Hematopoietic multipotent progenitor cell treated with erythropoietin and hydrocortisone succinate and interleukin-3 and kit ligand, for 15 days (in vitro differentiated cells): ENCODE data around the gene MSRB1.
"Not testable (repeated sequence)": the region's sequence is repeated elsewhere in the genome, so short reads cannot be mapped to it uniquely, and the experiment has no call there.

Experiments
- DNase-seq: peaks from one replicate; pipeline ENCODE4 v3.0.0-alpha.2; 2015; ENCODE audit warnings: low spot score

The MSRB1 gene

DNA sequence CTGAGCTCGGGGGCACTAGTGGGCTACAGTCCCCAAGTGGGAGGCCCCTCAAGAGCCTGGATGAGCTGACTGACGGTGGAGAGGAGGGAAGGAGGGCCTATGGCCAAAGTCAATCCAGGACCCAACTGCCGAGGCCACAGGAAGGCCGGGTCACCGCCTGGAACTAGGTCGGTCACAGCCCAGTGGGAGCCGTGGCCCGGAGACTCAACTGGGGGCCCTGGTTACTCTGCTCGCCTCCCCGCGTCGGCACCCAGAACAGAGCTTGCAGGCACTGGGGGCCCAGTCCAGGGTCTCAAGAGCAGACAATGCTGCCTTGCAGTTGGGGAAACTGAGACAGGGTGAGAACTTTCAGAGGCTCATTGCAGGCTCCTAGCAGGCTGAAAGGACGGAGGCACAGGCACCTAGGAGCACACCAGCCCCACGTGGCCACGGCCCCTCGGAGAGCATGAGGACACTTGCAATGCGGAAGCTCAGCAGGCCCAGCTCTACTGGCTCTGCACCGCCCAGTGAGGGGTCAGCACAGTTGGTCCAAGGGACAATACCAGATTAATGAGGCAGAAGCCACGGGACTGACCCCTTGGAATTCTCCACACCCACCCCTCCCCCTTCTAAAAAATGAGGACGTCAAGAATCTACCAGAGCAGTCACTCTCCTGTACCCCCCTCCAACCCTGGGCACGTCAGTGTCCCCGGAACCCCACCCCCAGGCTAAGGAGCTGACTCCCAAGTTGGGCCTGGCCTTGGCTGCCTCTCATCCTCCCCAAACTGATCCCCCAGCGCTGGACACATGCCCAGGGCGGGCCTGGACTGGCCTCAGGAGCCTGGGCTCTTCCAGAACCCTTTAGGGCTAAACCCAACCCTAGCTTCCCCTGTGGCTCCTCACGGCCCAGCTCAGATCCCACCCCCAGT lies 27.0 kb downstream of the MSRB1 start:
- DNase-seq = no peak

DNA sequence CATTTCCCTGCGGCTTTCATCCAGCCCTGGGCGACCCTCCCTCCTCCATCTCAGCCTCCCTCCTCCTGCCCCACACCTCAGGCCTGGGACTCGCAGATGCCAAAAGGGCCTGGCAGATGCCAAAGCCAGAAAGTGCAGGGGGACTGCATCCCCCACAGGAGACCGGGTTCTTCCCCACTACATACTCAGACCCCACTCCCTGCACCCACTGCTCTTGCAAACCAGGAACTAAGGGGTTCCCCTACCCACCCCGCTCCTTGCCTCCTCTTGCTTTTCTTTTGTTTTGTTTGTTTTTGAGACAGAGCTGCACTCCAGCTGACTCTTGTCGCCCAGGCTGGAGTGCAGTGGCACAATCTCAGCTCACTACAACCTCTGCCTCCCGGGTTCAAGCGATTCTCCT lies 28.0 kb downstream of the MSRB1 start:
- no peak for DNase-seq

DNA sequence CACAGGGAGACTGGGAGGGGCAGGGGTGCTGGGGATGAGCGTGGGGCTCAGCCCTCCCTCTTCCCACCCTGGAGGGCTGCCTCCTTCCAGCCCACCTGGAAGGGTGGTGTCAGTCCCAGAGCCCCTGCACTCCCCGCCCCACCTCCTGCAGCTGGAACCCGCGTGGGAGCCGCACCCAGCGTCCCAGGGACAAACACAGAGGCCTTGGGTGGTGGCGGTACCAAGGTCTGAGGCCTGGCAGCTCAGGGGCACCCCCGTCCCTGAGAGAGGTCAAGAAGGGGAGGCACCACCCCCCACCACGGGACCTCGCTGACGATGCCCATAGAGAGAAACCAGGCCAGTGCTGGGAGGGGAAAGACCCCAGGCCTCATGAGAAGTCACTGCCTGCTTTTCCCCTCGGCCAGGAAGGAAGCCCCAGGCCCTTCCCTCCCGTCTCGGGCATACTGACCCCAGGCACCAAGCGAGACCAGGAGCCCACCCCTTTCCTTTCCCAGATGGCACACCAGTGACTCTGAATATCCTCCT lies 28.9 kb downstream of the MSRB1 start:
- no peak for DNase-seq

DNA sequence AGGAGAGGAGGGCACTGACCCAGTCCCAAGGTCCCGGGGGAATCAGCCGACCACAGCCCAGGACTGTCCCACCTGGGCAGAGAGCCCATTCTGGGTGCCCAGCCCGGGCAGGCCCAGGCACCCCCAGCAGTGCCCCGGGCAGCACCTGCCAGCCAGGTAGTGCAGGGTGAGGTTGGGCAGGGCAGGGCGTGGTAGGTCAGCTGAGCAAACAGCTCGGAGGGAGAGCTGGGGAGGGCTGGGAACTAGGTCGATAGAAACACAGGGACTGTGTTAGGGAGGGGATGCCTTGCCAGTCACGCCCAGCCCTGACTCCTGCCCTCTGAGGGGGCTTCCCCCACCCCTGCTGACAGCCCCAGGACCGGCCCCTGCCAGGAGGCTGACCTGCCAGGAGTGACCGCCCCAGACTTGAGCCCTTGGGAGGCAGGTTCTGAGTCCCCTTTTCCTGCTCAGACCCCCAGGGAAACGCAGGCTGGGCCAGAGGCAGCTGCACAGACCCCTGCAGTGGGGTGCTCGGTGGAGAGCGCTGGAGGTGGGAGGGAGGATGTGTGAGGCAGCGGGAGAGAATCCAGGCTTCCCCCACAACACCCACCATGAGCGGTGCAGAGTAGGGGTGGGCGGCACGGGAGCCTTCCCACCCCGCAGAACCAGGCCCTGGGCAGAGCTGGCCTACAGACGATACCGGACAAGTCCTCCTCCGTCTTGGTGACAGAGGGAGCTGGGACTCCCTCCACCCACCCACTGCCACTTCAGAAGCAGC lies 29.5 kb downstream of the MSRB1 start:
- DNase-seq = no peak

DNA sequence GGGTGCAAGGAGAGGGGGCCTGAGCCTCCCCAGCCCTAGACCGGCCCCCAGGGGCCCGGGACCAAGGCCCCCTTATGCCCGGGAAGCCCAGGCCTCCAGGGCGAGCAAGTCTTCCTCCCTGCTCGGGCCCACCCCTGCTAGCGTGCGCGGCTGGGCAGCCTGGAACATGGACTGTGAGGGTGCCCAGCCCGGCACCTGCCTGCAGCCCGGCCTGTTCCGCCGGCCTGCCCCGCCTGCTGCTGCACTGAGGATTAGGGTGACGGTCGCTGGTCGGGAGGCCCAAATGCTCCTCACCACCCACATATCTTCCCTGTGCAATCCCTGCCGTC lies 30.8 kb downstream of the MSRB1 start:
- no peak for DNase-seq

DNA sequence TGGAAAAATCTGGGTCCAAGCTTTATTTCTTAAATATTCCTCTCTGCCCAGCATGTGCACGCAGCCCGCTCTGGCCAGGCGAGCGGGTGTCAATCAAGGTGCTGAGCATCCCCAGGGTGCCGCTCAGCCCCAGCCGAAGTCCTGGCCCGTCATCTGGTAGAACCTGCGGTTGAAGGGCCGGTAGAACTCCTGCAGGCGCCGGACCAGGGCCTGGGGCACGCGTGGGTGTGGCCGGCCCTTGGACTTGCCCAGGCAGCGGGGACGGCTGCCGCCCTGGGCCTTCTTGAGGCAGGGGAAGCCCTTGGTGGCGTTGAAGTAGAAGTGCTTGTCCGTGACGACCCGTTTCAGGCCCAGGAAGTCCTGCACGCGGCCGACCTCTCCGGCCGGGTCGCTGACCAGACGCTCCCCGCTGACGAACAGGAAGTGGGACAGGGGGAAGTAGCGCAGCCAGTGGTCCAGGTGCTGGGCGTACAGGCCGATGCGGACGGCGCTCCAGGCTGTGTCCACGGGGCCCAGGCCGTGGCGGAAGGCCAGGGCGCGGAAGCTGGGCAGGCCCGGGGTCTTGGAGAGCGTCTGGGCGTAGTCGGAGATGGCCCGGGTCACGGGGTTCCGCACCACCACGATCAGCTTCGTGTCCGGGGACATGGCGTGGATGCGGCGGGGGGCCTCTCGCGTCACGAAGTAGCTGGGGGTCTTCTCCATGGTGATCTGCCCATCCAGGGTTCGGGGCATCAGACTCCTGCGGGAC lies 31.4 kb downstream of the MSRB1 start:
- DNase-seq = no peak

DNA sequence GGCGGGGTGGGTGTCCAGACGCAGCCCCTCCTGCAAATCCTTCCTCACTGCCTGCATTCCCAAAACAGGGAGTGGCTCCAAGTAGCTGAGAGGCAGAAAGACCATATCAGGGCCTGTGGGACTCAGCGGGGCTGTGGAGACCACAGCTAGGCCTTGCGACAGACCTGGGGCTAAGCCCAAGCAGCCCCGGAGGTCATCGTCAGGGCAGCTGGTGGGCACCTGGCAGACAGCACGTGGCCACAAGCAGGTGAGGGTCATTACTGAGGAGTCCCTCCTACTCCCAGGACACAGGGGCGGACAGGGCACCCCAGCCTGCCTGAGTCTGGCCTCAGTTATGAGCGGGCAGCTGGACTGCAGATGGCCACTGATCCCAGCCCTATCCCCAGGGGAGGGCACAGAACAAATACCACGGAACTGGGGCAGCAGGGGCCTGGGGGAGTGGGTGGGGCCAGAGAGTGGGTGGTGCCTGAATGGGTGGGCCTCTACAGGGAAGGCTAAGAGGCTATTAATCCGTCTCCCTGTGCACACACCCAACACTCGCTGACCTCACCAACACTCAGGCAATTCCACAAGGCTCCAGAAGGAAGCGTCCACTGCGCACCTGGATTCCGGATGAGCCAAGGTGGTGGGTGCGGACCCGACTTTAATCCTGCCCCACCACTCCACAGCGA lies 33.3 kb downstream of the MSRB1 start:
- no peak for DNase-seq

DNA sequence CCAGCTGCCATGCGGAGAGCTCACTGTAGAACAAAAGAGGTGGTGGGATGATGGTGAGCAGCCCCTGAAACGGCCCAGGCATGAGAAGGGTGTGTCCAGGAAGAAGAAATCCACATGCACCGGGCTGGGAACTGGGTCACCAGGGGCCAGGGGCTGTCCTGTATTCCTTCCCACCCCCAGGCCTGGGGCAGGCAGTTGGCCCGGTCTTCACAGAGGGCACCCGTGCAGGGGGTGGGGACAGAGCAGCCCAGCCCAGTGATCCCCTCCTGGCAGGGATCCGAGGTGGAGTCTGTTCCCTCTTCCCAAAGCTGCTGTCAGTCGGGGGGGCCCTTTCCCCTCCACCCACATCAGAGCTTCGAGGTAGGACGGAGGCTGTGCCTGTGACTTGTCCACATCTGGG lies 34.0 kb downstream of the MSRB1 start:
- no peak for DNase-seq

DNA sequence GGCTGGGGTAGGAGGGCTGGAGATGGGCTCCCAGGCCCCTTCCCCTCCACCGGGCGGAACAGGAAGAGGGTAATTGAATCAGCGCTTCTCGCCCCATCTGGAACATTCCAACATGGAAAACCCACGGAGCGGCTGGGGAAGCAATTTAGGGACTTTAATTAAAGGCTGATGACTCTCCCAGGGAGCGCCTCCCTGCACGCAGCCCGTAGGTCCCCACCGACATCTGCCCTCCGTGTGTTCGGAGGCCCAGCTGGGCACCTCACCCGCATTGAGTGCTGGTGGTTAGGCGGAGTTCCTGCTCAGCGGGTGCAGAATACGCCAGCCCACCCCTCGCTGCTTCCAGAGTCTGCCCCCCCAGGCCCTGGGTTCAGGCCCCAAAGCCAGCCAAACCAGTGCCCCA lies 34.8 kb downstream of the MSRB1 start:
- DNase-seq = no peak

DNA sequence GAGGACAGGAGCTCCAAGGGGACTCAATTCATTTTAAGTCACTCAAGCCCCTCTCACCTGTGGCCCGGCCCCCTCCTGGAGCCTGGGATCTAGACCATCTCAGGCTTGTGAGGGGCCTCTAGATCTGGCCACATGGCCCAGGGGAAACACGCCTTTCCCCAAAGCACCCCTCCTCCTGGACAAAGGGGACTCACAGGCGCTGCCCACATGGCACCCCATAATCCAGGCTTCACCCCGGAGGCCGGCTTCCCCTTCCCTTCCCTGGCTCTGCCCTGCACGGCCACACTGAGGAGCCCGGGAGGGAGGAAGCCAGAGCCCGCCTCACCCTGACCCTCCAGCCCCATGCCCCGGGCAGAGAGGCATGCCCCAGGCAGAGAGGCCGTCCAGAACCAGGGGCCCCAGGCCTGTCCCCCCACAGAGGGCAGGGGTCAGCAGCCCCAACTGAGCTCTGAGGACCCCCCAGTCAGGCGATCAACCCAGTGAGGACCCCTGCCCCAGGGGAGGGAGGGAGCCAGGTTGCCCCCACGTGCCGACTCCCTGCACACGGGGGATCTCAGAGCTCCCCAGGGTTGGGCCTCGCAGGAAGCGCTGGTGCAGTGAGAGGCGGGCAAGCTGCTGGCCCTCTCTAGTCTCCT lies 35.7 kb downstream of the MSRB1 start:
- DNase-seq = no peak

DNA sequence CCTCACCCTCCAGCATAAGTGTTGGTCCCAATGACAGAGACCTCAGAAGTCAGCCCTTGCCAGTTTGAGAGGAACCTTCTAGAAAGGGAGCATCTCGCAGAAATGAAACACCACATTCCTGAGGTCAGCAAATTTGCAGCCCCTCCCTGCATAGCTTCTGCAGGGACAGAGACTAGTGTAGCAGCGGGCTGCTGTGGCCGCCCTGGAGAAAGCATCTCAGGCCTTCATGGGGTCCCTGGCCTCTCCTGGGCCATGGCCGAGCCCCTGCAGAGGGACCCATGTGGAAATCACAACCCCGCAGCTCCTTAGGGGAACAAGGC lies 36.2 kb downstream of the MSRB1 start:
- no peak for DNase-seq

DNA sequence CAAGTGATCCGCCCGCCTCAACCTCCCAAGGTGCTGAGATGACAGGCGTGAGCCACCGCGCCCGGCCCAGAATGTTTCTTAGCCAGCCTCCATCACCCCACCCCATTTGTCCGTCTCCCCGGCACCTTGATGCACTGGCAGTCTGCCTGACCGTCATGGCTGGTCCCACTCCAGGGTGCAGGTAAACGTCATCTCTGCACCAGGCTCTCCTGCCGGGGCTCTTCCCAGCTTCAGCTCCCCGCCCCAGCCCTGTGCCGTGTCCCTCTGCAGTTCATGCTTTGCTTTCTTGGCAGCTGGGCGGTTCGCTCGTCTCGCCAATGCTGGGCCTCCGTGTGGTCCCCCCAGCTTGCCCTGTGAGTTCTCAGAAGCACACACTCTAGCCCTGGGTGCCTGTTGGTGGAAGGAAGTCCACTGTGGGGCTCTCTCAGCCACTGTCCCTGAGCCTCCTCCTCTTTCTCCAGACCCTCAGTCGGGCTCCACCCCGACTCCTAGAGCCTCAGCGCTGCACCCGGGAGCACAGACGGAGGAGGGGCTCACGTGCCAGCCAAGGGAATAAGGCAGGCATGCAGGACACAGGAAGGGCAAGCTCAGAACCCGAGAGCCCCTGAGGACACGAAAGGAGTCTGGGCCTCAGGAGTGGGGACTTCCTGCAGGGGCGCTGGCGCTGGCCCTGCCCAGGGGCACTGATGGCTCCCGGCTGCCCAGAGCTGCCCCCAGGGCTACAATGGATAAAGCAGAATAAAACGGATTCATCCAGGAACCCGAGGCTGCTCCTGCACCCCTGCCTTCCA lies 36.7 kb downstream of the MSRB1 start:
- no peak for DNase-seq

DNA sequence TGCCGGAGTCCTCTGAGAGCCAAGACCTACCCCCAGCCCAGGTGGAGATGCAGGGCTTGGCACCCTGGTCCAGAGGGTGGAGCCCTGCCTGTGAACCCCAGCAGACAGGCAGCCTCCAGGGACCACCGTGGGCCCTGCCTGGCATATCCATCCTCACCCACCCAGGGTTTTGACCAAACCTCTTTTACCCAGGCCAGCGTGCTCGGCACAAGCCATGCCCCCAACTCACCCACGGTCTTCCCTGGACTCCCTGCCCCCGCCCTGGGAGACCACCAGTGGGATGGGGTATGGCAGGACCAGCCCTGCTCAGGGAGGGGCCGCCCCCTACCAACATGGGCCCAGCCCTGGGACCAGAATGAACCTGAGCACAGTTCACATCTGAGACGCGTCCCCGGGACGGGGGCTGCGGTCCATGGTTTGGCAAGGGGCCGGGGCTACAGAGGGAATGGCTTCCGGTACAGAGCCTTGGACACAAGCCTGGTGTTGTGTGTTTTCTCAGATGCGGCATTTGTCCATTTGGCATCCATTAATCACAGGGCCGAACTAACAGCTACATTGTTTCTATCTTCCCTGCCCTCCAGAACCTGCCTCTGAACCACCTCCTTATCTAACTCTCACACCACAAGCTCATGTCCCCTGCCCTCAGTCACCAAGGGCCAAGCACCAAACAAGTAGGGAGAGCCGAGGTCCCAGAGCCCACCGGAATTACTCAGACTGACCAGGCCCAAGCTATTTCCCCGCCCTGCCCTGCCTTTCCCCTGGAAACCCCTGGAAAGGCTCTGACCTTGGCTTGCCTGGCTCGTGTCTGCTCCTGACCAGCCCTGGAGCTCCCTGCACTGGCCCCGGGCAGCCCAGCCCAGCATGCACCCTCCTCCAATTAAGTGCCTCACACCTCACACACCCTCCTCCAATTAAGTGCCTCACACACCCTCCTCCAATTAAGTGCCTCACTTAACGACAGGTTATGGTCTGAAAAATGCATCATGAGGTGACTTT lies 38.9 kb downstream of the MSRB1 start:
- DNase-seq = no peak

DNA sequence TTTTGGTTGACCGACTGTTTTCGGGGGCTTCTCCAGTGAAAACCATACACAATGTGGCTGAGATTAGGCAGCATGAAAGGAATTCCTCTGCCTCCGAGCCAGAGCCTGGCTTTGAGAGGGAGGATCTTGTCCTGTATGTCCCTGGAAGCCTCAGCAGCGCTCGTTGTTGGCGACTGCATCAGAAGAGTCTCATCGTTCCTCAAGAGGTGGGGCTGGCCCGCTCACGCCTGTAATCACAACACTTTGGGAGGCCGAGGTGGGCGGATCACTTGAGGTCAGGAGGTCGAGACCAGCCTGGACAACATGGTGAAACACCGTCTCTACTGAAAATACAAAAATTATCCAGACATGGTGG lies 39.8 kb downstream of the MSRB1 start:
- DNase-seq = no peak

DNA sequence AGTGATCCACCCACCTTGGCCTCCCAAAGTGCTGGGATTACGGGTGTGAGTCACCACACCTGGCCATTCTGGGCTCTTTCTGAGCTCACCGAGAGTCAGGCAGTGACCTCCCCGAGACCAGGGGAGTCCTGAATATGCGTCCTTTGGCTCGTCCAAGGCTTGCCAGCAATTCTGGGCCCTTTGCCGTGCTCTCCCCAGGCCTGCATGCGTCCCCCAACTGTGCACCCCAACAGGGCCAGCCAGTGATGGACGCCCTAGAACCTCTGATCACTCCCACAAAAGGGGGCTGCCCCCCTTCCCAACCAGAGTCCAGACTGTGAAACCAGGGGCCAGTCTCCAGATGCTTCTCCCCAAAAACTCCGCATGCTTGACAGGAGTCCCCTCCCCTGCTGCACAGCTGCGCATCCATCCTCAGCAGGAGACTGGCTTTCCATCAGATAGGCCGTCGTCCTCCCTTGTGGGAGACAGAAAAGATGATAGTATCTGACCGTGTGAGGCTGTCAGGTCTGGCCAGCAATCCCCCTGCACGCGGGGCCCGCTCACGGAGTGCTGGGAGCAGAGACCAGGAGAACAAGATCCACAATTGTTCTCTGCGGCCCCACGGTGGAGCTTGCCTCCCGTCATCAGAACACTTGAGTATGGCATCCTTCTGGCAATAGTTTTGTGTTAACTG lies 40.3 kb downstream of the MSRB1 start:
- no peak for DNase-seq

DNA sequence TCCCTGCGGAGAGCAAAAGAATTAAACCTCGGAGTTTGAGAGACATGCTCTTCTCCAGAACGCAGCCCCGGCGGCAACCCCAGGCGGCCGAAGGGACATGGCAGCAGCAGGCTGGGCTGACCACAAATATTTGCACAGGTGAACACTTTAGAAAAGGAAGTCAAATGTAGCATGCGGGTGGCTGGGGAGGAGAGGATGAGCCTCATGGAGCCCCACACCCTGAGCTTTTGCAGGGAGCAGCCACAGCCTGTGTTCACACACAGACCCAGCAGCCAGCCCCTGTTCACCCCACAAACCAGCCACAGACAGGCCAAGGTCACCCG lies 42.6 kb downstream of the MSRB1 start:
- DNase-seq = no peak

DNA sequence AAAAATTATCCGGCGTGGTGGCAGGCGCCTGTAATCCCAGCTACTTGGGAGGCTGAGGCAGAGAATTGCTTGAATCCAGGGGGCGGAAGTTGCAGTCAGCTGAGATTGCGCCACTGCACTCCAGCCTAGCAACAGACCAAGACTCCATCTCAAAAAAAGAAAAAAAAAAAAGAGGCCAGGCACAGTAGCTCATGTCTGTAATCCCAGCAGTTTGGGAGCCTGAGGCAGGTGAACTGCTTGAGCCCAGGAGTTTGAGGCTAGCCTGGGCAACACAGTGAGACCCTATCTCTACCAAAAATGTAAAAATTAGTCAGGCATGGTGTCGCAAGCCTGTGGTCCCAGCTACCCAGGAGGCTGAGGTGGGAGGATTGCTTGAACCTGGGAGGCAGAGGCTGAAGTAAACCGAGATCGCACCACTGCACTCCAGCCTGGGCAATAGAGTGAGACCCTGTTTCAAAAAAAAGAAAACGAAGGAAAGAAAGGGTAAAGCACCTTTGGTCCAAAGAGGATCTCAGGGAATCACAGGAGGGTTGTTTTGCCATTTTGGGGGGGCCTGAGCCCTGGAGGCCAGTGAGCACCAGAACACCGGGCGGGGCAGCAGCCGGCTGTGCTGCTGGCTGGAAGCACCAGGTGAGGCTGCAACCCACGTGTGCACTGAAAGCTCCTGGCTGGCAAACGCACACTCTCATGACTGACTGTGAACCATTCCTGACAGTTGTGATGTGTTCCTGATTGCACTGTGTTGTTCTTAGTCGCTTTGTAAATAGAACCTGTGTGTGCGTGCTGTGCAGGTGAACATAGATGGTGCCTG lies 43.2 kb downstream of the MSRB1 start:
- DNase-seq = no peak

DNA sequence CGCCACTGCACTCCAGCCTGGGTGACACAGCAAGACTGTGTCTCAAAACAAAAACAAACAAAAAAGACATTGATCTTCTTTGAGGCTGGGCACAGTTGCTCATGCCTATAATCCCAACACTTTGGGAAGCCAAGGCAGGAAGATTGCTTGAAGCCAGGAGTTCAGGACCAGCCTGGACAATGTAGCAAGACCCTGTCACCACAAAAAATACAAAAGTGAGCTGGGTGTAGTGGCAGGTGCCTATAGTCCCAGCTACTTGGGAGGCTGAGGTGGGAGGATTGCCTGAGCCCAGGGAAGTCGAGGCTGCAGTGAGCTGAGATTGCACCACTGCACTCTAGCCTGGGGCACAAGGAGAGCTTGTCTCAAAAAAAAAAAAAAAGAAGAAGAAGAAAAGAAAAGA lies 45.3 kb downstream of the MSRB1 start:
- not testable (repeated sequence) for DNase-seq
